Cerebellar nuclear complex (tissue), 1 donor: Measurements from ENCODE around the gene GMIP.

Experiments used
- DNase-seq, 2 experiments: peaks; one replicate each; lab custom pipeline; 2025; lab: John Stamatoyannopoulos, UW

GMIP gene

GRCh38 chr19:19657397-19657783, 13.9 kb upstream of the GMIP start:
- peak in 1 of 2 experiments; percentile 47 for DNase-seq

GRCh38 chr19:19656451-19657396, 13.3 kb upstream of the GMIP start:
- DNase-seq, result no peak

DNA sequence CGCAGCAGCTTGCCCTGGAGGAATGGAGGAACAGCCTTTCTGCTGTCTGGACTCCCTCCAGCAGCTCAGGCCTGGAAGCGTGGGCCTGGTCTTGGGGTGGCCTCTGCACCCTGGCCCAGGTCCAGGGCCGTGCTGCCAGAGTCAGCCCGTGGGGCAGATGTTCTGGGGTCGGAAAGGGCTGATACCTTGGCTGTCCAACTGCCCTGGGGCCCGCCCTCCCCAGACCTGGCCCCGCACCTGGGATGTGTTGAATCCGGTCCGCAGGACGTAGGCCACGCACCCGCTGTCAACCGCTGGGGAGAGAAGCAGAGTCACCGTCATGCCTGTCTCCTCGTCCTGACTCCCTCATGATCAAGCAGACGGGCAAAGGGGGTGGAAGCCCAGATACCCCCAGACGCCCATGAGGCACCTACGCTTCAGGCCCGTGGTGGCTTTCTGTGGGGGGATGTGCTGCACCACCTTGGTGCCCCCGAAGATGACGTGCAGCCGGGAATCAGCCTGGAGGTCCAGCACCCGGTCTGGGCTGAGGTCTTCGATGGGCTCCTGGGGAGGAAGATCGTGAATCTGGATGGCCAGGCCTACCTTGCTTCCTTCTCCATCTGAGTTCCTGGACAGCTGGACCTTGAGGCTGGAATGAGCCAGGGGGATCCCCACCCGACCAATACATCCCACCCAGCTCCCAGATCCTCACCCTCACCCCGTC, 12.3 kb upstream of the GMIP start:
- DNase-seq, result no peak

DNA sequence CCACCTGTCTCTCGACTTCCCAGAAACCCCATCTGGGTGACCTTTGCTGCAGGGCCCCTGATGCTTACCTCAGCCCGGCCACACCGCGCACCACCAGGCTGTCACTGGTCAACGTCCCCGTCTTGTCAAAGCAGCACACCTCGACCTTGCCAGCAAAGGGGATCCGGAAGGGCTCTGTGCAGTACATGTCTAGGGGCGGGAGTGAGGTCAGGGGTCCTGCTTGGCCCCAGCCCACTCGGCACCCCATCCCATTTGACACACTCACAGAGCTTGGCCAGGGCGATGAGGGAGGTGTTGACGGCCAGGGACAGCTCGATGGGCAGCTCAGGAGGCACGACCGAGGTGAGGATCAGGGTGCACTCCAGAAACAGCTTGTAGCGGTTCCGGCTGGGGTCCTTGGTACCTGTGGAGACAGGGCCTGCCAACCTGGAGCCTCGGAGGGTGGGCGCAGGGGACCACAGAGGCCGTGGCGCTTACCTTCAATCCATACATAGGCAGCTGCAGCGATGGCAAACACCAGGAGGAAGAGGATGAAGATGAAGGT, 11.7 kb upstream of the GMIP start:
- no peak for DNase-seq

DNA sequence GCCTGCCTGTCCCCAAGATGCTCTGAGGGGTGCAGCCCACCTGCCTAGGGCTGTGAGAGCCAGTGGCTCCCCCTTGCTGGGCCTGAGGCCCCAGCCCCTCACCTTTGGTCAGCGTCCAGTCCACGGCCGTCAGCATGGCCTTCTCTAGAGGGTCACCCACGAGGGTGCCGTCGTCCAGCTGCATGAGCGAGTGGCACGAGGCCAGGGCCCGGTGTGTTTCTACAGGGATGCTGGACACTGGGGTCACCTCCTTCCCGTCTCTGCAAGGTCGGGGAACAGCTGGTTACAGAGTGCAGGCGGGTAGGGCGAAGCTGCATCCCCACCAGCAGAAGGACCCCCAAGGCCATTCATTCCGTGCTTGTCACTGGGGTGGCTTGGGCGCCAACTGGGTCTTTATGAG, 11.0 kb upstream of the GMIP start:
- no peak for DNase-seq

DNA sequence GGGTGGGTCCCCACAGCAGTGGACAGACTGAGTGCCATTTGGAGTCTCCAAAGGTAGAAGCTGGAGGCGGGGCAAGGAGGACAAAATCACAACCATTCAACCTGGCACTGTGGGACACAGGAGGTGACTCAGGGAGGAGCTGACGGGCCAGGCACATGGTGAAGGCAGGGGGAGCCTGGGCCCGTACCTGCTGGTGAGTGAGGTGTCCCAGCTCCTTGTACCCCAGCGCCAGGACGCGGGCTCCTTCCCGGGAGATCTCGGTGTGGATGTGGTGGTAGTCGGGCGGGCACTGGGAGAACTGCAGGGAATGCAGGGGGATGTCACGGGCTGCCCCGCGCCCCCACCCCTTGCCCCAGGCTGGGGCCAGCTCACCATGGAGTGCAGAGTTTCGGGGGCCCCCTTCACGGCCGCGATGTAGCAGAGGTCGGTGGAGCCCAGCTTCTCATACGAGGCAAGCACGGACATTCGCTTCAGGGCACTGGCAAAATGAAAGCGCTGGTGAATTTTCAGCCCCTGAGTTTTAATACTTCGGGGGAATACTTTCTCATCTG, 10.2 kb upstream of the GMIP start:
- no peak for DNase-seq

DNA sequence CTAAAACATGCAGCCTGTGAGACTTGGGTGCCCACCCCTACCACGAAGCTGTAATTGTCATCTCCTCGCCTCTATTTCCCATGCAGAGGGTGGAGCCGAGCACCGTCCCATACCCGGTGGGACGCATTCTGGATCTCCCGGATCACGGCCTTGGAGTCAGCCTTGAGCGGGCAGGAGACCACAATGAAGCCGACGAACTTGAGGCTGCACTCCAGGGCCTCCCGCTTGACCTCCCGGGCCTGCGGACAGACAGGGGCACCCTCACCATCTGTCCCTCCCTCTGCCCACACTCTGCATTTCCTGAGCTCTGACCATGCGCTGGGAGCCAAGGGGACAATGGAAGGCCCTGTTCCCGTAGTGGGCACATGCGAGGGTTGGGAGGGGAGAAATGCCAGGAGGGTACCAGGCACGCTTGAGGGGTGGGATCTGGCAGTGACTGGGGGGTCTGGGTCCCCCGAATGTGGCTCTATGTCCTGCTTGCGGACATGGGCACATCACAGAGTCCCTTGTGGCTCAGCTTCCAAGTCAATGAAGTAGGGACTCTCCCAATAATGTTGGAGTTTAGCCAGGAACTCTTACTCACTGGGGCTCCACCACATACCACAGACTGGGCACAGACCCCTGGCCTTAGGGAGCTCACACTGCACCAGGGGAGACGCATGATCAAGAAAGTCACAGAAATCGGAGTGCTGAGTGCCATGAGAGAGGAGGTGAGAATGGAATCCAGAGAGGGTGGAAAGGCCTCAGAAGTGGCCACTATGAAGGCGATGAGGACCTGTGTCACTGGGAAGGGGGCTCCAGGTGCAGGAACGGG, 9.2 kb upstream of the GMIP start:
- DNase-seq, result no peak

GRCh38 chr19:19651076-19651475, 7.6 kb upstream of the GMIP start:
- no peak for DNase-seq

DNA sequence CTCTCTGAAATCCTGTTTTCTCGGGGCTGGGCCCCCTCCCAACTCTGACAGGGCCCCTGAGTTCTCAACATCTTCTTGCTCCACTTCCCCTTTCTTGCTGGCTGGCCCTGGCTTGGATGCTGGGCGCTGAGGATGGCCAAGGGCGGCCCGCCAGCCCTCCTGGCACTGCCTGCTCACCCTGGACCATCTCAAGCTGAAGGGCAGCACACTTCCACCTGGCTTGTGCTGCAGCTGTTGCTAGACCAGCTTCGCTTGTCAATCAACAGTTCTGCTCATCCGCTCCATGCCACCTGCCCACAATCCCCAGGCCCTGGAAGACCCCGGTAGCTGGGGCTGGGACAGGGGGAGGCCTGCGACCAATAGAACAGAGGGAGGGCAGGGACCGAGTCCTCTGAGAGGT, 6.9 kb upstream of the GMIP start:
- DNase-seq, result no peak

DNA sequence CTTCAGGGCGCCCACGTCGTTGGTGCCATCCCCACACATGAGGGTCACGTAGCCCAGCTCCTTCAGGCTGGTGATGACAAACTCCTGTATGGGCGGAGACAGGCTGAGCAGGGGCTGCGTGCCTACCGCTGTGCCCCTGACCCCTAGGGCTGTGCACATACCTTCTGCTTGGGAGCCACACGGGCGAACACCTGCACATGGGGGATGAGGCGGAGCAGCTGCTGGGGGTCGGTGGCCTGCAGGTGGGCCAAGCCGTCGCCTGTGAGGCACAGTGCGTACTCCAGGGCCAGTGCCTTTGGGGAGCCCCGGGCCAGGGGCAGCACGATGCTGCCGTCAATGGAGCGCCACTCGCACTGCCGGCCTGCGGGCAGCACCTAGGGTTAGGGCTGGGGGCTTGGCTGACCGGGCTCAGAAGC, 6.1 kb upstream of the GMIP start:
- no peak for DNase-seq

DNA sequence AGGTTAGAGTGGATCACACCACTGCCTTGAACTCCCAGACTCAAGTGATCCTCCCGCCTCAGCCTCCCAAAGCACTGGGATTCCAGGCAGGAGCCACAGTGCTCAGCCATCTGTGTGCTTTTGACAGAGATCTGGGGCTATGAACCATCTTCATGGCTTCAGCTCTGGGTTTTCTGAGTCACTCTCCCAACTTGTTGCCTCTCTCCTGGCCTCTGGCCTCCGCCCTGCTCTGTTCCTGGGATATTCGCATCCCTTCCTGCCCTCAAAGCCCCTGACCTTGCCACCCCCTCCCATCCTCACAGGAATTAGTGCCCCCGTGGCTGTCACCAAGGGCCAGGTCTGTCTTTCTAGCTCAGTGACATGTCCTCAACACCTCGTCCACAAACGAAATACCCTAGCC, 5.7 kb upstream of the GMIP start:
- no peak for DNase-seq

DNA sequence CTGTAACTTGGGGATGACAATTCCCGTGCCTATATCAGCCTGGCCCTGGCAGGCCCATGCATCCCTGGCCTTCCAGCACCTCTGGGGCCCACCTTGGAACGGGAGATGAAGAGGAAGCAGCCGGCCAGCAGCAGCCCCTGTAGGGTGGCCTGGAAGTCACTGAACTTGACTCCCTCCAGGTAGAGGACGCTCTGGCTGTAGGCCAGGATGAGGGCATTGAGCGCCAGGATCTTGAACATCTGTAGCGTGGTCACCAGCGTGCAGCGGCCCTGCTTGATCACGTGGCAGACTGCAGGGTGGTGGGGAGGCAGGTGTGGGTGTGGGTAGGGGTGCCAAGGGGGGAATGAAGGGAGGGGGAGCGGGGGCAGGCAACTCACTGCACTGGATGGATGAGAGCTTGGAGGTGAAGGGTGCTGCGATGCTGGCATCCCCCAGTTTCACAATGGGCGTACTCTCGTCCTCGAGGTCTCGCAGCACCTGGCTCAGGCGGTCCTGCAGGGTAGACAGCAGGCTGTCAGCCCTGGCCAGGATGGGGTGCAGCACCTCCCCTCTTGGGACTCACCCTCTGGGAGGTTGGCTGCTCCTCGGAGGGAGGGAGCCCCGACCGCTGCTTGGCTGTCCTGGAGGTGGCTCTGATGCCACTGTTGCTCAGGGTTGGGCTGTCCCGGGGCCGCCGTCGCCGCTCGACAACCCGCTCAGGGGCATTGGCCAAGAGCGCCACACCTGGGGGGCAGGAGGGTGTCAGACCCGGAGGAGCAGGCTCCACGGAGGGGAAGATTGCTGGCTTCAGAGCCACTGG, 3.8 kb upstream of the GMIP start:
- no peak for DNase-seq

GRCh38 chr19:19645233-19645870, 1.9 kb upstream of the GMIP start:
- no peak for DNase-seq

DNA sequence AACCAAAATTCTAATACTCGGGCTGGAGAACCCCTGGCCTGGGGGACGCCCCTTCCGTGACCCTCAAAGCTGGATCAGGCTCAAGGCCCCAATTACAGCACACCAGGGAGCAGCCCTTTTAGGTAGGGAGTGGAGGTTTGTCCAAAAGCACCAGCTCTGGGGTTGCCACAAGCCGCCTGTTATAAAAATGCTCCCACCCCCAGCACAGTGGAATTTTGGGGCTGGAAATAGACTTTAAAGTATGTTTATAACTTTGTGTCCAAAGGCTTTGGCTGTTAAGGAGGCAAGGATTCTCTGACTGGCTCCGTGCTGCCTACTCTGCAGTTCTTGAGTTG, 564 bp upstream of the GMIP start:
- no peak for DNase-seq

GRCh38 chr19:19642506-19643157, 825 bp downstream of the GMIP start:
- no peak for DNase-seq

GRCh38 chr19:19637523-19638251, 5.8 kb downstream of the GMIP start:
- DNase-seq, result no peak

DNA sequence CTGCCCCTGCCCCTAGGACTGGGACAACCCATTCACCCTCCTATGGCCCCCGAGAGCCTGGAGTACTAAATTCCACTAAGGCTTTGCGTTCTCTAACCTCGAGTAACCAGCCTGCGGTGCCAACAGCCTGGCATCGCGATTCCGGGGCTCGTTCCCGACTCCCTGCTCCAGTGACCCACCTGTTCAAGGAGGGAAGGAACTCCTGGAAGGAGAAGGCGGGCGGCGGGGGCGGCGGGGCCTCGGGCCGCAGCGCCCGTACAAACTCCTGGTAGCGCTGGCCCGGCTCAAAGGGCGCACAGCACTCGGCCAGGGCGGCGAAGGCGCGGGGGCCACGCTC, 6.3 kb downstream of the GMIP start:
- no peak for DNase-seq

DNA sequence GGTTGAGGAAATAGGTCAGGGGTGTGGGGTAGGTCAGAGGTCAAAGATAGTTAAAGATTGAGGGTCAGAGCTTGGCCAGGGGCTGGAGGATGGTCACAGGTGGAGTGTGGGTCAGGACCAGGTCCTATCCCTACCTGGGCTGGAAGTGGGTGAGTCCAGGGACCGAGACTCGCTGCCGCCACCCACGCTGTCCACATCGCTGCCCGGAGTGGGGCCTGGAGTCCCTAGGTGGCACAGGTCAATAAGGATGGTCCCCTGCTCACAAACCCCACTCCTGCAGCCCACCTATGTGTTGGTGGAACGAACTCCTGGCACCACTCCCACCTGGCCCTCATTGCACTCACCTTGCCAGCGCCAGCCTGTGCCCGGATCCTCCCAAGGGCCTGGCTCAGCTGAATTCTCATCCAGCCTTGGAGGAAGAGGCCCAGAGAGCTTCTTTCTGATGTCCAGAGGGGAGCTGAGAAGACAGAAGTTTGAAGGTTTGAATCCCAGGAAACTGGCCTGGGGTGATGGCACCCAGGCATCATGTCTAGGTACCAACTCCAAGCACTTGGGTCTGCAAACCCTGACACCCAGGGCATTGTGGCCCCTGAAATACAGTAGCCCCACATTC, 6.8 kb downstream of the GMIP start:
- no peak for DNase-seq

GRCh38 chr19:19635313-19635702, 8.1 kb downstream of the GMIP start:
- DNase-seq, result no peak
